HG03342 (cell line): ENCODE results near the gene STX4.
A peak's percentile ranks its signal among the peaks of the same experiment; 100 is the strongest.
"Not testable (repeated sequence)": the region's sequence is repeated elsewhere in the genome, so short reads cannot be mapped to it uniquely, and the experiment has no call there.

Source experiments
- ATAC-seq: cut with Tn5 transposase; IDR thresholded peaks from one replicate; pipeline ENCODE4 v1.9.1; 2021; ENCODE audit warnings: mild to moderate bottlenecking, moderate library complexity; ENCODE audit not compliant: unreplicated experiment

Gene STX4

DNA sequence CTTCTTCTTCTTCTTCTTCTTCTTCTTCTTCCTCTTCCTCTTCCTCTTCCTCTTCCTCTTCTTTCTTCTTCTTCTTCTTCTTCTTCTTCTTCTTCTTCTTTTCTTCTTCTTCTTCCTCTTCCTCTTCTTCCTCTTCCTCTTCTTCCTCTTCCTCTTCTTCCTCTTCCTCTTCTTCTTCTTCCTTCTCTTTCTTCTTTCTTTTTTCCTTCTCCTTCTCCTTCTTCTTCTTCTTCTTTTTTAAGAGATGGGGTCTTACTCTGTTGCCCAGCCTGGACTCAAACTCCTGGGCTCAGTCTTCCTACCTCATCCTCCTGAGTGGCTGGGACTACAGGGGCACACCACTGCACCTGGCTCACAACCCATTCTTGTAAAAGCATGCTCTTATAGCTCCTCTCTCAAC is 20.1 kb upstream of the STX4 start:
- ATAC-seq, result not testable (repeated sequence)

DNA sequence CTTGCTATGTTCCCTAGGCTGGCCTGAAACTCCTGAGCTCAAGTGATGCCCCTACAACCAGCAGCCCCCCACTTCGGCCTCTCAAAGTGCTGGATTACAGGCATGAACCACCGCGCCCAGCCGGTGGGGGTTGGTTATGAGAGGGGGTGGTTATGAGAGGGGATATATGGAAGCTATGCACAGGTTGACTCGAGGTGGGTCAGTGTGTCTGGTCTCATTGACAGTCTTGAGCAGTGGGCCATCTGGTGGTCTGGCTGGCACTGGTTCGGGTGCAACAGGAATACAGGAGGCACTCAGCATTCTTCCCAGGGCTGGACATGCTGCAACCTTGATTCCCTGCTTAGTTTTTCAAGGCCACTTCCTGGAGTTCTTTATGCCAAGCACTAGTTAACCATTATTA is 17.3 kb upstream of the STX4 start:
- ATAC-seq, result no peak

DNA sequence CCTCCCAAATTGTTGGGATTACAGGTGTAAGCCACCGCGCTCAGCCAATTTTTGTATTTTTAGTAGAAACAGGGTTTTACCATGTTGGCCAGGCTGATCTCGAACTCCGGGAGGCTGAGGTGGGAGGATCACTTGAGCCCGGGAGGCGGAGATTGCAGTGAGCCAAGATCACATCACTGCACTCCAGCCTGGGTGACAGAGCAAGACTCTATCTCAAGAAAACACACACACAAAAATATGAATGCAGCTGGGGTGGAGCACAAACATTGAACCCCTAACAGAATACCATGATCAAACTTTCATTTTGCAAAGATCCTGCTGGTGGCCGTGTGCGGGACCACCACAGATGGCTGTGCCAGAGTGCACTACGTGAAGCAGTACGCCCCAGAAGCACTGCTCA is 15.6 kb upstream of the STX4 start:
- ATAC-seq, result not testable (repeated sequence)

DNA sequence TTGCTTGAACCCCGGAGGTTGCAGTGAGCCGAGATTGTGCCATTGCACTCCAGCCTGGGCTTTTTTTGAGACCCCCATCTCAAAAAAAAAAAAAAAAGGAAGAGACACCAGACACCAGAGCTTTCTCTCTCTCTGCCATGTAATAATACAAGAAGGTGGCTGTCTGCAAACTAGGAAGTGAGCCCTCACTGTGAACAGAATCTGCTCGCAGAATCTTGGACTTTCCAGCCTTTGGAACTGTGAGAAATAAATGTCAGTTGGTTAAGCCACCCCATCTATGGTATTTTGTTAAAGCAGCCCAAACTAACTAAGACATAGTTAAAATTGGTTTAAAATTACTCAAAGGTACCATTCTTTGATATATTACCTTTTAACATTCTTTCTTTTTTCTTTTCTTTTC is 12.8 kb upstream of the STX4 start:
- ATAC-seq, result no peak

DNA sequence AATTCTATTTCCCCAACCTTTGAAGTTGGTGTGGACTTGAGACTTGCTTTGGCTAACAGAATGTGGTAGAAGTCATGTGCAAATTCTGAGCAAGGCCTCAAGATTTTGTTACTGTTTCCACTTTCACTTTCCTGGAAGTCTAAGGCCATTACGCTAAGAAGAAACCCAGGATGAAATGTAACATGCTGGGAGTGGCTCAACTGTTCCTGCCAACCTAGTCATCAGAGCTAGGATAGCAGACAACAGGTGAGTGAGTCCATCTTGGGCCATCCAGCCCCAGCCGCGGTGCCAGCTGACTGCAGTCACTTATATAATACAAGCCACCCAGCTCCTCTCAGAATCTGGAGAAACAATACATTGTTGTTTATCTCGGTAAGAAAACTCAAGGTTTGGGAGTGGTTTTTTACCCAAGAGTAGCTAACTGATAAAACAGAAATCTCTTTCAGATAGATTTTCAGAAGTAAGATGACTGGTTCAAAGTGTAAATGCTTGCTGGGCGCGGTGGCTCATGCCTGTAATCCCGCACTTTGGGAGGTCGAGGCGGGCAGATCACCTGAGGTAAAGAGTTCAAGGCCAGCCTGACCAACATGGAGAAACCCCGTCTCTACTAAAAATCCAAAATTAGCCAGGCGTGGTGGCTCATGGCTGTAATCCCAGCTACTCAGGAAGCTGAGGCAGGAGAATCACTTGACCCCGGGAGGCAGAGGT is 10.7 kb upstream of the STX4 start:
- ATAC-seq, result no peak

DNA sequence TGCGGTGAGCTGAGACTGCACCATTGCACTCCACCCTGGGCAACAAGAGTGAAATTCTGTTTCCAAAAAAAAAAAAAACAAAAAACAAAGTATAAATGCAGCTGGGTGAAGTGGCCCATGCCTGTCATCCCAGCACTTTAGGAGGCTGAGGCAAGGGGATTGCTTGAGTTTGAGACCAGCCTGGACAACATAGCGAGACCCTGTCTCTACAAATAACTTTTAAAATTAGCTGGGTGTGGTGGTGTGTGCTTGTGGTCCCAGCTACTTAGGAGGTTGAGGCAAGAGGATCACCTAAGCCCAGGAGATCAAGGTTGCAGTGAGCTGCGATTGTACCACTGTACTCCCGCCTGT is 10.1 kb upstream of the STX4 start:
- ATAC-seq, result no peak

DNA sequence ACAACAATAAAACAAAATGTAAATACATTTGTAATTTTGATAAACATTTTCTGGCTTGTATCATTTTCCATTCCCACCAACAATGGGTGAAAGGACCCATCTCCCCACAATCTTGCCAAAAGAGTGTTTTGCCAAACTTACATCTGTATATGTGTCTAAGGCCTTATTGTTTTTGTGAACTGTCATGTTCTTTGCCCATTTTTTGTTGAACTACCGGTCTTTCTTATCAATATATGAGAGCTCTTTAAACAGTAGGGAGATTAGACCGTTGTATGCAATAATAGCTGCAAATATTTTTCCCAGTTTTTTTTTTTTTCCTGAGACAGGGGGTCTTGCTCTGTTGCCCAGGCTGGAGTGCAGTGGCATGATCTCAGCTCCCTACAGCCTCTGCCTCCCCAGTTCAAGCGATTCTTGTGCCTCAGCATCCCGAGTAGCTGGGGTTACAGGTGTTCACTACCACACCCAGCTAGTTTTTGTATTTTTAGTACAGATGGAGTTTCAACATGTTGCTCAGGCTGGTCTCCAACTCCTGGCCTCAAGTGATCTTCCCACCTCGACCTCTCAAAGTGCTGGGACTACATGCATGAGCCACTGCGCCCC is 9.6 kb upstream of the STX4 start:
- no peak for ATAC-seq

DNA sequence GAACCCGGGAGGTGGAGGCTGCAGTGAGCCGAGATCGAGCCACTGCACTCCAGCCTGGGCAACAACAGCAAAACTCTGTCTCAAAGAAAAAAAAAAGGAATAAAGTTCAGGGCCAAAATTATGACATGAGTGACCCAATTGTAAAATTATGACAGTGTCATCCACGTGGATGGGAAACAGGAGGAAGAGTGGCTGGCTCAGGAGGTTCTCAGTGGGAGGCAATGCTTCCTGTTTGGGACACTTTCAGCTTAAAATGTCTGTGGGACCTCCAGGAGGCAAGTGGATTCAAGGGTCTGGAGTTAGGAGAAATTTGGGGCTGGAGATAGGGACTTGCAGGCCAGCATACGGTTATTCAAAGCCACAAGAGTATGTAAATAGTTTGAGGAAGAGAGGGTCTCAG is 8.0 kb upstream of the STX4 start:
- no peak for ATAC-seq

DNA sequence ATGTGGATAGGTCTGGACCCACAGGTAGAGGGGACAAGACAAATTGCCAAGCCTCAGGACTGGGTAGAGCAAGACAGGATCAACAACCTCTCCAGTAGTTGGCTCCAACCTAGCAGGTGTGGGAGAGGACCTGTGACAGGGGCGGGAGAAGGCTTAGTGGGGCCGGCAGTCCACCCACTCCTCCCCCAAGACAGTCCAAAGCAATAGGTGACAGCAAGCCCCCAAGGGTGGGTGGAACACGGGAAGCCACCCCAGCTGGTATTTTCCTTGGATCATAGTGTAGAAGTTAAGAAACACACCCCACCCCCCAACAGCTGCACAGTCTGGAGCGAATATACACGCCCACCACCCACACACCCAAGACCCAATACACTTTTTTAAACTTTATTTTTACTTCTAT is 4.1 kb upstream of the STX4 start:
- no peak for ATAC-seq

DNA sequence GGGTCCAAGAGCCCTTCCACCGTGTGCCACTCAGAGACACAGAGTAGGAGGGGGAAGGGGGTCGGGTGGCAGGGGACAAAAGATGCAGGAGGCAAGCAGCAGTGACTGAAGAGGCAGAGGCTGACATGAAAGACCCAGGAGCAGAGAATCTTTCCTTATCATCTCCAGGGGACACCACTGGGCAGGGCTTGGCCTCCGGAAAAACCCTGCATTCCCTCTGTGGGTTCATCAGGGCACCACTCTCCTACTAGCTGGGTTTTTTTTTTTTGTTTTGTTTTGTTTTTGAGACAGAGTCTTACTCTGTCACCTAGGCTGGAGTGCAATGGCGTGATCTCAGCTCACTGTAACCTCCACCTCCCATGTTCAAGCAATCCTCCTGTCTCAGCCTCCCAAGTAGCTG is 2.1 kb upstream of the STX4 start:
- no peak for ATAC-seq

DNA sequence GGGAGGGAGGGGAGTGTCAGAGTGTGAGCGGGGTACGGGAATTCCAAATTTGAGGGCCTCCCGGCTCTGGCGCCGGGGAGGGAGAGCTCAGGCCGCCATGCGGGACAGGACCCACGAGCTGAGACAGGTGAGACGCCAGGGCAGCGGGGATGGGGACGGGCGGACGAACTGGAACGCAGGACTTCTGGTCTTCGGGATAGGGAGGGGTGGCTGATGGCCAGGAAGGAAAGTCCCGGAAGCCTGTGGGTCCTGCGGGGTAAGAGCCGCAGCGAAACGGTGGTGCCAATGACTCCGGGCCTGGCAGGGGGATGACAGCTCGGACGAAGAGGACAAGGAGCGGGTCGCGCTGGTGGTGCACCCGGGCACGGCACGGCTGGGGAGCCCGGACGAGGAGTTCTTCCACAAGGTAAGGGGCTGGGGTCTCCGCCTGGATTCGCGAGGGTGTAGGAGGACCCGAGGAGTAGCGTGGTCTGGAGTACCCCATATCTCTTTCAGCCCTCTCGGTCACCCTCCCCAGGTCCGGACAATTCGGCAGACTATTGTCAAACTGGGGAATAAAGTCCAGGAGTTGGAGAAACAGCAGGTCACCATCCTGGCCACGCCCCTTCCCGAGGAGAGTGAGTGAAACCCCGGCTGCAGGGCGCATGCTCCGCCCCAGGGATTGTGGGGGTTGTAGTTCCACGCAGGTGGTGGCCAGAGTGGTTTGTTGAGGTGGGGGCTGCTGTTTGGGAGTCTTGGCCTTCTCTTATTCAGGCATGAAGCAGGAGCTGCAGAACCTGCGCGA is 543 bp downstream of the STX4 start:
- peak; percentile 39 for ATAC-seq

DNA sequence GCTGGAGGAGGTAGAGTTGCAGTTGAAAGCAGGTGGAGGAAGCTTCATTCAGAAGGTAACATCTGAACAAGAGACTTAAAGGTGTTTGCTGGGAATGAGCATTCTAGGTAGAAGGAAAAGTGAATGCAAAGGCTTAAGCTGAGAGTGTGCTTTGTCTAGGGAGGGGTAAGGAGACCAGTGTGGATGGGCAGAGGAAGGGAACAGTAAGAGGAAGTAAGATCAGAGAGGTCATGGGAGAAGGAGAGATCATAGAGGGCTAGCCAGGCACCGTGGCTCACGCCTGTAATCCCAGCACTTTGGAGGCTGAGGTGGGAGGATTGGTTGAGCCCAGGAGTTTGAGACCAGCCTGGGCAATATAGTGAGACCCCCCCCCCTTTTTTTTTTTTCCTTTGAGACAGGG is 3.3 kb downstream of the STX4 start:
- ATAC-seq, result no peak

DNA sequence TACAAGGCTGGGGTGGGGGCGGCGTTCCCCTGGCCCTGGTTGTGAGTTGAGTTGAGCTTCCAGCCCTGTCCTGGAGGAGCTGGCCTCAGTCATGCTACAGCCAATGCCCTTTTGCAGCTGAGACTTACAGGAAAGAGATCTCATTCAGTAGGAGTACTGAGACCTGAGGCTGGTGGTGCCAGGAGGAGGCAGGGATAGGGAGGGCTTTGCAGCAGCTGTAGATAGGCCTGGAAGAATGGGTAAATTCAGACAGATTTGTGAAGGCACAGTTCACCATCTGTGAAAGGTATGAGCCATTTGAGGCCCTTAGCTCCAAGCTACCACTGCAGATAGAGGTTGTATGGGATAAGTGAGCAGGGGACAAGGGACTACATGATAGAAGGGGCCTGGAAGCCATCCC is 5.6 kb downstream of the STX4 start:
- no peak for ATAC-seq

DNA sequence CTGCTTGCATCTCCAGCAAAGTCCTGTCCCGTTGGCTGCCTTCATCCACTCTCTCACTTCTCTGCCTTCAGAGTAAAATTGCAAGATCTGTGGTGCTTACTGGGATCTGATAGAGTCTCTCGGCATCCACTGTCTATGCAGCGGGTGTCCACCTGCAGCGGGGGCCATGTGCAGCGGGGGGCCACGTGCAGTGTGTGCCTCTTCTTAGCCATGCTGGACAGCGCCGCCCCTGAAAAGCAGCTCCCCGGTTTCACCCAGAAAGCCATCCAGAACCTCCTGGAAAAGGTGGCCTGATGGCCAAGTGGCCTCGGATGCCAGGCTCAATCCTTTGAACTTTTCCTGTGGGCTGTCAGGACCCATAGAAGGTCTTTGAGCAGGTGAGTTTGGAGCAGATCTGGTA is 9.5 kb downstream of the STX4 start:
- ATAC-seq, result no peak

DNA sequence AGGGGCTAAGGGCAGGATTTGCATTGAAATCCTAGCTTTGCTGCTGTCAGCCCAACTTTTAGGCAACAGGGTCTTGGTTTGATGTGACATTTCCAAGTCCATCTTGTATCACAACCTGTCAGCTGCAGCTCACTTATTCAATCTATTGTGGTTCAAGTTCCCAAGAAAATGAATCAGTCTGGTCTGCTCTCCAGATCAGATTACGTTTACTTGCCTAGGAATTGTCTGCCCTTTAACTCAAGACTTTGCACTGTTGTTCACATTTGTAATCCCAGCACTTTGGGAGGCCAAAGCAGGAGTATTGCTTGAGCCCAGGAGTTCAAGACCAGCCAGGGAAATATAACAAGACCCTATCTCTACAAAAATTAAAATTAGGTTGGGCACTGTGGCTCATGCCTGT is 10.0 kb downstream of the STX4 start:
- no peak for ATAC-seq

DNA sequence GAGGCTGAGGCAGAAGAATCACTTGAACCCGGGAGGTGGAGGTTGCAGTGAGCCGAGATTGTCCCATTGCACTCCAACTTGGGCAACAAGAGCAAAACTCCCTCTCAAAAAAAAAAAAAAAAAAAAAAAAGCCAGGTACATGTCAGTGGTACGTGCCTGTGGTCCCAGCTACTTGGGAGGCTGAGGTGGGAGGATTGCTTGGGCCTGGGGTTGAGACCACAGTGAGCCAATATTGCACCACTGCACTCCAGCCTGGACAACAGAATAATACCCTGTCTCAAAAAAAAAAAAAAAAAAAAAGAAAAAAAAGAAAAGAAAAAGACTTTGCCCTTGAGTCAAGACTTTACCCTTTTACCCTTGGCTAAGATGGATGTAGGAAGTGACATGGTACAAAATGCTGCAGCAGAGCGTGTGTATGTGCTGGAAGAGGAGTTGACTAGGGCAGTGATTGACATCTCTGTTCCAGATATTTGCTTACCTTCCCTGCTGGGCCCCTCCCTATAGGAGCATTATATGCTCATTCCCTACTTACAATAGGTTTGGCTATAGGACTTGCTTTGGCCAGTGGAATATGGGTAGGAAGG is 10.6 kb downstream of the STX4 start:
- no peak for ATAC-seq

DNA sequence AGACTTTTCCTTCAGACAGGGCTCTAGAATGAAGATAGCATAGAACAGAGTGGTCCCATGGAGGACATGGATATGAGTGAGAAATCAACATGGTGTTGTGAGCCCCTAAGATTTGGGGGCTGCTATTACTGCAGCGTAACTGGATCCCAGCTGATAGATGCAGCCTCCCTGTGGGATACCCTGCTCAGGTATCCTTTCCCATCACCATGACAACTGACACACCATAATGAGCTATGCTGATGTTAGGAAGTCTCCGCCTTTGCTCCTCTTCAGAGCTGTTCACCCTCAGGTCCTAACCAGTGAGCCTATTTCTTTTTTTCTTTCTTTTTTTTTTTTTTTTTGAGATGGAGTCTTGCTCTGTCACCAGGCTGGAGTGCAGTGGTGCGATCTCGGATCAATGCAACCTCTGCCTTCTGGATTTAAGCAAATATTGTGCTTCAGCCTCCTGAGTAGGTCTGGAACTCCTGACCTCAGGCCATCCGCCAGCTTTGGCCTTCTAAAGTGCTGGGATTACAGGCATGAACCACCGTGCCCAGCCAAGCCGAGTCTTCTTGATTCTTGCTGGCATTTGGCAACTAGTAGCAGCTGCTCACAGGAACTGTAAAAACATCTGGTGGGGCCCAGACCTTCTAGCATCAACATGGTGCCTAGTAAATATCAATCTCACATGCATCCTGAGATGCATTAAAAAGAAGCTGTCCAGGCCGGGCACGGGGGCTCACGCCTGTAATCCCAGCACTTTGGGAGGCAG is 17.1 kb downstream of the STX4 start:
- no peak for ATAC-seq

DNA sequence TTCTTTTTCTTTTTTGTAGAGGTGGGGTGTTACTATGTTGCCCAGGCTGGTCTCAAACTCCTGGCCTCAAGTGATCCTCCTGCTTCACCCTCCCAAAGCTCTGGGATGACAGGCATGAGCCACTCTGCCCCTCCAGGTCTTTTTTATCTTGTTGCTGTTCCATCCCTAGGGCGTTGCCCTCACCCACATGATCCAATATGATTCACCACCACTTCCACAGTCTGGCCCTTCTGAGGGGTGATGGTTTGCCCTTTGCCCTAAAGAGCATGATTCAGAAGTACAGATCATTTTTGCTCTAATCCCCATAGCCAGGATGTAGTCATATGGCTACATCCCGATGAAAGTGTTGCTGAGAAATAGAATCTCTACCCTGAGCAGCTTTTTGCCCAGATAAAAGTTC is 18.8 kb downstream of the STX4 start:
- no peak for ATAC-seq

DNA sequence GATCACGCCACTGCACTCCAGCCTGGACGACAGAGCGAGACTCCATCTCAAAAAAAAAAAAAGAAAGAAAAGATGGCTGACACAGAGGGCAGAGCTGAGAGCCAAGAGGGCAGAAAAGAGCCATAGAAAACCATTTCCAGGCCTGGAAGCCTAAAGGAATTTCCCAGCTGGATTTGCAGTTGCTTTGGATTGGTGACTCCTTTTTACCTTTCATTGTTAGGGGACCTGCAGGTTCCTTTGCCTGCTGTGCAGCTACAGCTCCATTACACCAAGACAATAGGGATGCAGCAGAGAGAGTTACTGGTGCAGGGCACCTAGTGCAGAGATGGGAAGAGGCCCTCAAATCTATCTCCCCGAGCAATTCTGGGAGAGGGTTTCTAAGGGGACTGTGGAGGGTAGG is 22.3 kb downstream of the STX4 start:
- ATAC-seq, result no peak

DNA sequence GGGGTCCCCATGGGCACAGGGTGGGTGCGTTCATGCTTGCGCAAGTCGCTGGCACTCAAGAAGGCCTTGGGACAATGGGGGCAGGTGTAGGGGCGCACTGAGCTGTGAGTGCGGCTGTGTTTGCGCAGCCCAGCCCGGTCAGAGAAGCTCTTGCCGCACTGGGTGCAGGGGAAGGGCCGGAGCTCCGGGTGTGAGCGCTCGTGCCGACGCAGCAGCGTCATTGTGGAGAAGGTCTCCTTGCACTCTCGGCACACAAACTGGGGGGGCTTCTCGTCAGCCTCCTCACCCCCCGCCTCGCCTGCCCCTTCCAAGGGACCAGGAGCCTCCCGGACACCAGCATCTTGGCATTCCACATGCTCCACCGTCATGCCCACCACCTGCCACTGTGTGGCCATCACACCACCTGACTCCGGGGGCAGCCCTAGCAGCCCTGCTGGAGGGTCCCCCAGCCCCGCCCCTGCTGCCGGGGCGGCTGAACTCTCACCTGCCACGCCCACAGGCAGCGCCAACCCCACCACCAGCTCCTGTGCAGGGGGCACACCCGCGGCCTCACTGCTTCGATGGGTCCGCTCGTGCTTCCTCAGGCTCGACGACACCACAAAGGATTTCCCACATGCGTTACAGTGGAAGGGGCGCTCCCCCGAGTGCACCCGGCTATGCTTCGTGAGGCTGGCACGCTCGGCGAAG is 27.9 kb downstream of the STX4 start:
- ATAC-seq, result no peak
